Brain pericyte (primary cell): ENCODE data around the gene PITPNM1.

Experiments used
- DNase-seq: peaks from one replicate; pipeline ENCODE4 v3.0.0-alpha.2; 2012; ENCODE audit warnings: low read depth, low spot score

The PITPNM1 gene

DNA sequence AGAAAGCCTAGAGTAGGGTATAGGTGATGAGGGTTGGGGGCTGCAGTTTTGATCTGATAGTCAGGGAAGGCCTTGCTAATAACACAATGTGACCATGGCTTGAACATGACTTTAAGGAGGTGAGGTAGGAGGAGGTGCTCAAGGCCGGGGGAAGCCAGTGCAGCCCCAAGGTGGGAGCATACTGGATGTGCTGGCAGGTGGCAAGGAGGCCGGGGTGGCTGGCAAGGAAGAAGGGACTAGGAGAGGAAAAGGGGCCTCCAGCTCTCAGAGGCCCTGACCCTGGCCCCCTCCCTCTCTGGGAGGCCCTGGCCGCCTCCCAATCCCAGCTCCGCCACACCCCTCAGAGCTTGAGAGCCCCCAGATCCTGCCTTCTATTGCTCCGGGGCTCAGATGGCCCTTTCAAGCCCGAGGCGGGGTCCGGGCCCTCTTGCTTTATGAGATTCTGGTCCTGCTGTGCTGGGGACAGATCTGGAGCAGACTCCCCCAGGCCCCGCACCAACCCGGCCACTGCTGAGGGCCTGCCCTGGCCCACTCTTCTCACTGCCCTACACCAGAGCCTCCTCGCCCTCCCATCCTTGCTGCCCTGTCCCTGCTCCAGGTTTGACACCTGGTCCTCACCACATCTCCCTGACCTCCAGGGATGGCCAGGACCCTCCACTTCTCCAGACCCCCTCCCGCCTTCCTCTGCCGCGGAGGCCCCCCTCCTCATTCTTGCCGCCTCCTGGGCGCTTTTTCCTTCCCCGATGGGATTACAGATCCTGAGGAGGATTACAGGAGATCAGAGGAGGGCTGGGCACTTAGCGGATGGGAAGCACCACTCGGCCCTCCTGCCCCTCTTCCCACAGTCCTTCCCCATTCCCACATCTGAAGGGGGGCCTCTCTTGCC is 1.8 kb downstream of the PITPNM1 start:
- DNase-seq: no peak

DNA sequence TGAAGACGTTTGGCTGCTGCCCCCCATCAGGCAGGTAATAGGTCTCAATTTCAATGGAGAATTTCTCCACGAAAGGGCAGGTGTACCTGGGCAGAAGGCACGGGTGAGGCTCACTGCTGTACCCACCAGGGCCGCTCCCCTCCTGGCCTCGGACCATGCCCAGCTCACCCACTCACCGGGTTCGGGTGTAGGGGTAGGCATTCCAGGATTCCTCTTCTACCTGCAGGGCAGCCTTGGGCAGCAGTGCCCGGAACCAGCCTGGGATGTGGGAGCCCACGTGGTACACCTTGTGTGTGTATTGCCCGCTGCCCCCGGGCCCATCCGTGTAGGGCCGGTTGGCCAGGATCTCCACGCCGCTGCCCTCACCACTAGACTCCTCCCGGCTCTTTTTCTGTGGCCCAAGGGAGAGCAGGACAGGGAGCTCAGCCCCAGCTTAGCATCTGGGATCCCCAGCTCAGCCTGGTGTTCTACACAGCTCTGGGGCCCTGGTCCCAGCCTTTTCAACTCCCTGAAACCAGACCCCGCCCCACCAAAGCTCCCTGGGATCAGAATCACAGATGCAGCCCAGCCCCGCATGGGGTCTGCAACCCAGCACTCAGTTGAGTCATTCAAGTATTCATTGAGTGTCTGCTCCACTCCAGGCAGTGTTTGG is 2.7 kb downstream of the PITPNM1 start:
- no peak for DNase-seq

DNA sequence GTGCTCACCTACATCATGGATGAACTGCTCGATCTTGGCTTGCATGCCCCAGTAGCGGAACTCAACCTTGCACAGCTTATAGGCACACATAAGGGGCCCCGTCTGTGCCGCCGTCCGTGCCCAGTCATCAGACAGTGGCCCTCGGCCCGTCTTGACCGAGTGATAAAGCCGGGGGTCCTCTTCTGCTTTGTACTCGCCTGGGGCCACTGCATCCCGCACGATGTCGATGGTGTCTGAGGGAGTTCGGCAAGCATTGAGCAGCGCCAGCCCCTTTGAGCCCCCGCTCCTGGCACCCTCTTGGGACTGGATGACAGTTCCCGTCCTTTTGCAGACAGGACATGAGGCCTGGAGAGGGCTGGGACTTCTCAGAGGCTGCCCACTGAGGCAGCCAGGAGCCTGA is 3.3 kb downstream of the PITPNM1 start:
- DNase-seq: no peak

DNA sequence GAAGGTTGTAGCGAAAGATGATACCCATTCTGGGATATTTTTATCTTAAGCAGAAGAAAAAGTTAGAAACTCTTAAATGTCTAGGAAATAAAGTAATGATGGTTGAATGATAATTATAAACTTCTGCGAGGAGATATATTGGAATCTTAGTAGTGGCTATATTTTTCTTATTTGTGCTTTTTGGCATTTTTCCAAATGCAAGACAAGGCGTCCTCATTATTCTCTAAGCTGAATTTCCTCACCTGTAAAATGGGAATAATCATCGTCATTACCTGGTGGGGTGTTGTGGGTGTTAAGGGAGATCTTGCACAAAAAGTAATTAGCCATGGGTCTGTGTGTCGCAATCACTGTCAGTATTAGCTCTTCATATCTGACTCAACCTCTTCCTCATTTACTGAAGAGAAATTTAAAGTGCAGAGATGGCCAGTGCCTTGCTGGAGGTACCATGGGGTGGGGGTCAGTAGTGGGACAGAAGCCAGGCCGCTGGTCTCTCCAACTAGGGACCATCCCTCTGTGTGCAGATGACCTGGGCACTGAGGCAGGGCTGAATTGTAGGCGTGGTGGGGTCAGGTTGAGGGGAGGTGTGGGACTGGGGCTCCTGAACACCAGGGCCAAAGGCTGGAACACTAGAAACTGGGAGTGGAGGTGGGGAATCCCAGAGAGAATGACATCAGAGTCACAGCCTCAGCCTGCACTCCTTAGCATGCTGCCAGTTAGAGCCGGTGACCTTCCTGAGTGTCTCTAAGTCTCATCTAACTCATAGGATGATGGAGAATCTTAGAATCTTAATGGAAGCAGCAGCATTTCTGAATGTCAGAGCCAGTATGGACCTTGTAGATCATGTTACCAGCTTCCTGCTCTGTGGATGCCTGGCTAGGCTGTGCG is 4.1 kb downstream of the PITPNM1 start:
- no peak for DNase-seq

DNA sequence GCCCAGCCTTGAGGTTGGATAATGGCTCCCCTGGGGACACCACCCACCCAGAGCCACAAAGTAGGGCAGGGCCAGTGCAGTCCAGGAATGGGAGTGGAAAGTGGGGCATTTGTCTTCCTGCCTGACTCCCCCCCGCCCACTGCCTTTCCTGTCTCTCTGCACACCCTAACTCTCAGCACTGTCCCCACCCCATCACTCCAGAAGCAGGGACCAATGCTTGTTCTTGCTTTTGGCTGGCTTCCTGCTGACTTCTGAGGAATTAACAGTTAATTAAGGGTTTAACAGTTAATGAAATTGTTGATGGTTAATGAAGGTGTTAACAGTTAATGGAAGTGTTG is 4.7 kb downstream of the PITPNM1 start:
- no peak for DNase-seq

DNA sequence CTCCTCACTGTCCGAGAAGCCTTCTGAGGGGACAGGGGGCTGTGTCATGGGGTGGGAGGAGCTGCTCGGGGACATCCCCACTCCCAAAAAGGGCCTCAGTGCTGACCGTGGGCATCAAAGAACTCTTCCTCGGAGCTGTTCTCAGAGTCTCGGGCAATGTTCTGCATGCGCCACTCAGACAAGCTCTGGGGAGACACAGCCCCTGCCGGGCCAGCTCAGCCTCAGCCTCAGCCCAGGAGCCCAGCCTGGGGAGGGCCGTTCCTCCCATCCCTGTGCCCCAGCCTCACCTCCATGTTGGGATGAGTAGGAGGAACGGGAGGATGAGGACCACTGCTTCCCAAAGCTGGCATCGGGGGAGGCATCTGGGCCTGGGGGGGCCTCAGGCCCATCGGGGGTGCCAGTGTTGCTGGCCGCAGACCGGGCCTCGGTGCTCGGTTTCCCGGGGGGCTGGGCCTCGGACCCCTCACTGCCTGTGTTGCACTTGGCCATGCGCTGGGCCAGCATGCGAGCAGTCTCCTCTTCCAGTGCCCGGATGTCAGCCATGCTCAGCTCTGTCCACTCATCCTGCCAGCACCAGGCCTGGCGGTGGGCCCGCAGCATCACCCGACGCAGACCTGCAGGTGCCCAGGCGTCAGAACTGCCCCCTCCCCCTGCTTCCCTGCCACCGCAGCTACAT is 5.2 kb downstream of the PITPNM1 start:
- no peak for DNase-seq

DNA sequence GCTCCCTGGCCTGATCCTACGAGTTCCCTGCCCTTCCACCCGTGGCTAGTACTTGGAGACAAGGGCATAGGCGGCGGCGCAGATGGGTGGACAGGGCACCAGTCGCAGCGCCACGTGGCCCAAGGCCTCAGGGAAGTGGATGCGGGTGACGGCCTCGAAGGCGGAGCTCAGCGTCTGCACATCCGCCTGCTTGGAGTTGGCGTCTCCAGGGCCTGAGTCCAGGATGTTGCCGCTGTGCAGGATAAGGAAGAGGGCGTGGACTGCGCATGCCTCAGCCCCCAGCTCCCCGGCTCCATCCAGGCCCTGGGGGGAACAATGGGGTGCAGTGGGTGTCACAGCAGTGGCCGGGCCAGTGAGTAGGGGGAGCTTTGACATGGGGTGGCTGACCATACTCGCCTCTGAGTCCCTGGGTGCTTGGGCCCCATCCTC is 6.6 kb downstream of the PITPNM1 start:
- DNase-seq: no peak

DNA sequence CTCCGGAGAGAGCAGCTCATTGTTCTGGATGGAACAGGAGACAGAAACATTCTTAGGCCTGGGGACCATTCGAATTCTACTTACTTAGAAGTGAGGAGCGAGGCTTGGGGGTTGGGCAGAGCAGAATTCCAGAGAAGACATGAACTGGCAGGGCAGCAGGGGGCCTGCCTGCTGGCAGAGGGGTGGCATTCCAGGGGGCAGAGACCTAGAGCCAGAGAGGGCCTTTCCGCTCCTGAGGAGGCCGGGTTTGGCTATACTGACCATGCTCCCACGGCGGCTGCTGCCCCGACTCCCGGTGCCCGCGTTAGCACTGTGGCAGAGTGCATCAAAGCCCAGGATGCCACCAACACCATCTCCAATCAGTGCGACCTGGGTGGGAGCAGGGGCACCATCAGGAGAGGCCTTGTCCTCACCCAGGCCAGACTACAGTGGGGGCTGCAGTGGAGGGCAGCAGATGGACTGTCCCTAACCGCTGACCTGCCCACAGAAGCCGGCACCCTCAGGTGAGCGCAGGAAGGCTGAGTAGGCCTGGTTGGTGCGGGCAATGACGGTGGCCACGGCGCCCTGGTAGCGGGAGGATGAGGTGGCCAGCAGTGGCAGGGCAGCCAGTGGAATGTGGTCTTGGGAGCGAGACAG is 7.4 kb downstream of the PITPNM1 start:
- DNase-seq: no peak

DNA sequence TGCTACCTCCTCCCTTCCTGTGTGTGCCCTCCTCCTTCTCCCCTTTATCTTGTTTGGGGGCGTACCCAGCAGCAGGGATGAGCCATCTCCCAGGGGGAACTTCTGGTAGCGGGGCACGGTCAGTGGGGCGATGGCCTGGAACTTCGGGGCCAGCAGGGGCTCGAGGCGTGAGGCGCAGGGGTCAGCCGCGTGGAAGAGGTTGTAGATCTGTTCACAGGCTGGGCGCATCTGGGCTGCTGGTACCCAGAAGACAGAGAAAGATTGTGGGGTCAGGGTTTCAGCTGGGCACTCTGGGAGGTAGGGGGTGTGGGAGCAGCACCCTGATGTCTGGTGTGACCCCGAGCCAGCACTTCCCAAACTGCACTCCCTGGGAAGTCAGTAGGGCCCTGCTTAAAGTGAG is 9.1 kb downstream of the PITPNM1 start:
- DNase-seq: no peak

DNA sequence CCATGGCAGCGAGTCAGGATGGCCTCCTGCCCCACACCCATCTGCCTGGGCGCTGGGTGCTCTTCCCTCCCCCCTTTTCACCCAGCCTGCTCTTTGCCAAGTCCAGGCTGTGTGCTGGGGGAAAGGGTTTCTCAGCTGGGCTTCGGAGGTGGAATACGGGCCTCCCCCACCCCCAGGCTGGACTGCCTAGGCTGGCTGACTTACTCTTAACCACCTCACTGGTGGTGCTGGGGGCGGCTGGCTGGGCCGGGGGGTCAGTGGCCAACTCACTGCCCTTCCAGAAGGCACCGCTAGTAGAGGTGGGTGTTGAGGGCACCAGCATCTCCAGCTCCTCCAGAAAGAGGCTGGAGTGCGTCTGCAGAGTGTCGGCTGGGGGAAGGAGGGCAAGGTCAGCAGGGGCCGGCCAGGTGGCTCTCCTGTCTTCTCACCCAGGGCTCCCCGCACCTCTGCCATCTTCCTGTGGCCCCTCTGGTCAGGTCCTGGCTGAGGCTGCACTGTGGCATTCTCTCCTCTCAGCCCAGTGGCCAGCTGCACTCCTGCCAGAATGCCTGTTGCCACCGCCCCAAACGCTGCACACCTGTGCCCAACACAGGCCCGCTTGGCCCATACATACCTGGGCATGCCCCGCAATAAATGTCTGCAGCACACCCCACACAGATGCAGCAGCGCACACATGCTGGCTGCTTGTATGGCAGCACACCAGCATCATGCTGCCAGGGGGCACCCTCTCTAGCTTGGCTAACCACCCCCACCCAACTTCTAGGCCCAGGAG is 9.7 kb downstream of the PITPNM1 start:
- no peak for DNase-seq

DNA sequence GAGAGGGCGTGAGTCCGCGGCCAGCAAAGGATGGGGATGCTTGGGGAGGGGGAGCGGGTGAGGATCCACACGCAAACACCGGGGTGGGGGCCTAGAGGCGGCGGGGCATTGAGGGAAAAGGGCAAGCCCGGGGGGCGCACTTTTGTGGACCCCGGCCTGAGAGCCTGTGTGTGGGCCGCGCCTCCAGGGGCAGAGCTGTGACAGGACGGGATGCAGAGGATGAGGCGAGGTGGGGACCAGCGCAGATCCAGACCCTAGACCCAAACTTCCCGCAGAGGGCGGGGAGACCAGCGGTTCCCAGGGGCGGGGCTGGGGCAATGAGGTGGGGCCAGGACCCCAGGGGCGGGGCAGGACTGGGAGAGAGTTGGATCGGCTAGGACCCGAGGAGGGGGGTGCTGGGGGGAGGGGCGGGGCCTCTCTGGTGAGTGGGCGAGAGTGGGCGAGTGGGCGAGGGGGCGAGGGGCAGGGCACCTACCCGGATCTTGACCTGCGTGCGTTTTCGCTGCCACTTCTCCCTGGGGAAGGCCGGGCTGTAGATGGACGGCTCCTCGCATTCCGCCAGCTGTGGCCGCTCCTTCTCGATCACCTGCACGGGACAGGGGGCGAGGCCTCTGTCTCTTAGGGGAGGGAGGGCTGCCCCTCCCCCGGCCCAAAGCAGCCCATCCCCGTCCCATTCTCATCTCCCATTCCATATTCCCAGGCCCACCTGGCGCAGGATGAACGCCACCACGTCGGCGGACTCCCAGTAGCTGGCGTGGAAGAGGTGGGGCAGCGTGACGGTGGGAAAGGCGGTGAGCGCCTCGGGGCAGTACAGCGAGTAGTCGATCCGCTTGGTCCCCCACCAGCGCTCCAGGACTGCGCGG is 10.6 kb downstream of the PITPNM1 start:
- DNase-seq: no peak

DNA sequence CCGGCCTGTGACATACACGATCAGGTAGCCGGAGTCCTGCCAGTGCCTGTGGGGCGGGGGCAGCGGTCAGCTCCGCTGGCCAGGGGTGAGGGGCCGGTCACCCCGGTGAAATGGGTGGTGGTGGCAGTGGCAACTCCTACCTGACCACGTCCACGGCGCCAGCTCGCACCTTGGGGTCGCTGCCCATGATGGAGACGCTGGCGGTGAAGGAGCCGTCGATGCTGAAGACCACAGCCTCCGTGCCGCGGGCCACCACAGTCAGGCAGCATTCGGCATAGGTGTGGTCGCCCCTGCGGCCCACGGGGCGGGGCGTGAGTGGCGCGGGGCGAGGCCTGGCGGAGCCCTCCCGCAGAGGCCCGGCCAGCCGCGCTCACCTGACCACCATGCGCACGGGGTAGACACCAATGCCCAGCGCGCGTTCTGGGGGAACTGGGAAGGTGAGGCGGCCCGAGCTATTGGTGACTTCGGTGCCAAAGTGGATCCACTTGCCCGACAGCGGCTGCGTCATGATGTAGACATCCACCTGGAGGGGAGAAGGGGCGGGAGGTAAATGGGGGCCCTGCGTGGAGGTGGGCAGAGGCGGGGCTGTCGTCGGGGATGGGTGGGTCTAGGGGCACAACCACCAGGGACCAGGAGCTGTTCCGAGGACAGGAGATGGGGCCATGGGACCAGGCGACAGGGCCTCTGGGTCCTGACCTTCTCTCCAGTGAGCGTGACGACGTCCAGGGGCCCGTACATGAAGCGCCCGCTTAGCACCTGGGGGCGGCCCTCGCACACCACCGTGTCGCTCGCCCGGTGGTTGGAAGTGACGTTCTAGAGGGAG is 11.4 kb downstream of the PITPNM1 start:
- DNase-seq: no peak

DNA sequence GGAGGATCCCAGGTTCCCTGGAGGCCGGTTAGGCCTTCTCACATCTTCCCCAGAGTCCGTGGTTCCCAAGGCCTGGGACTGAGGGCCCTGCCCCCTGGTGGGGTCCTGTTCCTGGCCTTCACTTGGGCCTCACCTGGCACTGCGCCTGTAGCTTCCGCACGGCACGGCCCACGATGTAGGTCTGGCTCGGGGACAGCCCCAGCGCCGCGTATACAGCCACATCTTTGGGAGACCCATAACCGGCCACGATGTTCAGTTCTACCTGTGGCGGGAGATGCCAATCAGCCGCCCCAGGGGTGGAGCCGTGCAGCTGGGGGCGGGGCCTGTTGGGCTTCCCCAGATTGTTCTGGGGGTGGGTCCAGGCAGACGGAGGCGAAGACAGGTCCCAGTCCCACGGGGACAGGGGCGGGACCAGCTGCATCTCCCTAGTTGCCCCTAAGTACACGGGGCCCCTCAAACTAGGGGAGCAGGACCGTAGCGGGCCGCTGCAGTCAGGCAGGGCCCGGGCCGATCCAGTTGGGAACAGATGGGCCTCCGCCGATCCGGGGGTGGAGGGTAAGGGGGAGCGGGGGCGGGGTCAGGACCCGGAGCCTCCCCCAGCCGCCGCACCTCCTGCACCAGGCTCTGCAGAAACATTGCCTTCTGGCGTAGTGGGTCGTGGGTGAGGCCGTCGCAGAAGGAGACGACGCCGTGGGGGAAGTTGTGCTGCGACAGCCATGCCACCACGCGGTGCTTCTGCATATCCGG is 12.2 kb downstream of the PITPNM1 start:
- no peak for DNase-seq

DNA sequence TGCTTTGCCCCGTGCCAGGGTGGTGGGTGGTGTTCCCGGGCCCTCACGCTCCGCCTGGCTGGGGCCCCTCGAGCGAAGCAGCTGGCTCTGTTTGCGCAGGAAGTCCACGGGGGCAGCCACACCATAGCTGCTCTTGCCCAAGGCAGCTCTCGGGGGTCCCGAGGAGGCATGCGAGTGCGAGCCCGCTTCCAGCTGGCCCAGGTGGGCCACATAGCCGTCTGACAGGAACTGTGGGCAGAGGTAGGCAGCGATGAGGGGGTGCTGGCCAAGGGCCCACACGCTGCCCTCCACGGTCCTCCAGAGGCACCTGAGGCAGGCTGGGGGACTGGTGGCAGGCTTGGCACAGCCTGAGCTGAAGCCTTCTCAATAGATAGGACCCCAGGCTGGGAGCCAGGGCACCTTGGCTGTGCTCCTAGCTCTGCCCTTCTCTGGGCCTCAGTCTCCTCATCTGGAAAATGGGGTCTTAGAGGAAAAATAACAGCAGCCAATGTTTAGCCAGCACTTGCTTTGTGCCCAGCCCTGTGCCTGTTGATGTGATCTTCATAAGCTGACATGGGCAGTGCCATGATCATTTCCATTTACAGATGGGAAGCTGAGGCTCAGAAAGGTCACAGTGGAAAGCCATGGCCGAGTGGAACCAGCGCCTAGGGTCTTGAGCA is 13.0 kb downstream of the PITPNM1 start:
- DNase-seq: no peak

DNA sequence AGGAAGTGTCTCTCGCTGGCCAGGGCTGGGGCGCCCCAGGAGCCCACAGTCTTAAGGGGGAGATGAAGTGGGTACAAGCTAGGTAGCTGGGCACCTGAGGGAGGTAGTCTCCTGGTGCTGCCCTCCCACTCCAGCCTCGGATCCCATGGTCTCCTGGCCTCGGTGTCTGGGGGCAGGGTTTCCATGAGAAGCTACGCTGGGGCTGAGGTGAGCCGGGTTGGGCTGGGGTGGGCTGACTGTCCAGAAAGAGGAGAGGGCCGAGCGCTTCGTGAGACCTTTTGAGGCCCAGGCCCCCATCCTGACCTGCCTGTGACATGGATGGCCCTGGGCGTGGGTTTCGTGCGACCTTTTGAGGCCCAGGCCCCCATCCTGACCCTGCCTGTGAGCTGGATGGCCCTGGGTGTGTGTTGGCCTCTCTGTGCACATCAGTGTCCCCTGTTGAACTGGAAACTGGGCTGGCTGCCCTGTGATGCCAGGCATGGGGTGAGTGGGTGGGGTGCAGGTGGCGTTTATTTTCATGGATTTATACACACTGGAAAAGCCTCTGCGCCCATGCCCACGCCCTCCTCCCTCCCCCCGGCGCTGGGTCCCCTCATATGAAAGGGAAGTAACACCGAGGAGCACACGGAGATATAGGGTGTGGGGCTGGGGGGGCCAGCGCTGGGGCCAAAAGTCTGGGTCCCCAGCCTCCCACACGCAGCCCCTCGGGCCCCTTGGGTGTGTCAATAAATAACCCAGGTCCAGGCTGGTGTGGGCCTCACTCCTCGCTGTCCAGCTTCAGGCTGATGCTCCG is 13.7 kb downstream of the PITPNM1 start:
- DNase-seq: no peak

DNA sequence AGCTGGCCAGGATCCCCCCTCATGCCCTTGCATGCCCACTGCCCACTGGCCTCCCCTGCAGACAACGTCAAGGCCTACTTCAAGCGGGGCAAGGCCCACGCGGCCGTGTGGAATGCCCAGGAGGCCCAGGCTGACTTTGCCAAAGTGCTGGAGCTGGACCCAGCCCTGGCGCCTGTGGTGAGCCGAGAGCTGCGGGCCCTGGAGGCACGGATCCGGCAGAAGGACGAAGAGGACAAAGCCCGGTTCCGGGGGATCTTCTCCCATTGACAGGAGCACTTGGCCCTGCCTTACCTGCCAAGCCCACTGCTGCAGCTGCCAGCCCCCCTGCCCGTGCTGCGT is 14.5 kb downstream of the PITPNM1 start:
- DNase-seq: no peak
